CD4-positive, alpha-beta T cell treated with Interferon alpha-2 for 1 hour (primary cell): ENCODE results near the gene SGTB.
"Not testable (repeated sequence)": the region's sequence is repeated elsewhere in the genome, so short reads cannot be mapped to it uniquely, and the experiment has no call there.

ENCODE experiments used
- DNase-seq, 2 donors: peaks; one replicate each; pipeline ENCODE4 v3.0.0-alpha.2; 2020 to 2022

SGTB gene

GRCh38 chr5:65721720-65722574 lies at the start of gene SGTB, which contains the start of gene NLN:
Gene SGTB (minus strand): TSS chr5:65722109. CDS start chr5:65720807, 1,302 bp downstream.
Gene NLN (plus strand): TSS chr5:65722205. CDS start chr5:65722374, 169 bp downstream.
- DNase-seq, result peak; percentile 78 to 89

GRCh38 chr5:65771266-65771665 lies 49.4 kb upstream of the SGTB start:
- no peak for DNase-seq

GRCh38 chr5:65769539-65769938 lies 47.6 kb upstream of the SGTB start:
- no peak for DNase-seq

- DNase-seq, result no peak
Measured at GRCh38 chr5:65768723-65769346, 46.9 kb upstream of the SGTB start.

- DNase-seq, result no peak
Measured at GRCh38 chr5:65767565-65767964, 45.7 kb upstream of the SGTB start.

- no peak for DNase-seq
Measured at GRCh38 chr5:65766781-65767180, 44.9 kb upstream of the SGTB start.

- no peak for DNase-seq
Measured at GRCh38 chr5:65766175-65766574, 44.3 kb upstream of the SGTB start.

- no peak for DNase-seq
Measured at GRCh38 chr5:65765582-65765981, 43.7 kb upstream of the SGTB start.

- no peak for DNase-seq
Measured at GRCh38 chr5:65762234-65762633, 40.3 kb upstream of the SGTB start.

GRCh38 chr5:65760504-65761275 lies 38.8 kb upstream of the SGTB start:
- peak; percentile 63 to 78 for DNase-seq

- DNase-seq, result no peak
Measured at GRCh38 chr5:65758546-65759144, 36.7 kb upstream of the SGTB start.

- DNase-seq, result no peak
Measured at GRCh38 chr5:65753189-65753588, 31.3 kb upstream of the SGTB start.

GRCh38 chr5:65750938-65751337 lies 29.0 kb upstream of the SGTB start:
- DNase-seq, result no peak

- DNase-seq, result no peak
Measured at GRCh38 chr5:65749956-65750355, 28.0 kb upstream of the SGTB start.

GRCh38 chr5:65749221-65749844 lies 27.4 kb upstream of the SGTB start:
- DNase-seq, result no peak

- peak in 1 of 2 donors; percentile 42 for DNase-seq
Measured at GRCh38 chr5:65742565-65743231, 20.8 kb upstream of the SGTB start.

GRCh38 chr5:65739162-65739561 lies 17.3 kb upstream of the SGTB start:
- no peak for DNase-seq

- no peak for DNase-seq
Measured at GRCh38 chr5:65738305-65738704, 16.4 kb upstream of the SGTB start.

- no peak for DNase-seq
Measured at GRCh38 chr5:65737842-65738241, 15.9 kb upstream of the SGTB start.

GRCh38 chr5:65736011-65736410 lies 14.1 kb upstream of the SGTB start:
- no peak for DNase-seq

- no peak for DNase-seq
Measured at GRCh38 chr5:65734921-65735320, 13.0 kb upstream of the SGTB start.

- not testable (repeated sequence) for DNase-seq
Measured at GRCh38 chr5:65734196-65734775, 12.4 kb upstream of the SGTB start.
